ENCODE data around the gene ESRRA. TPM values are rescaled to one million over a fixed set of nuclear protein-coding genes. Genes with fewer than 3 reads are reported as not detected.
"Not testable (repeated sequence)": the region's sequence is repeated elsewhere in the genome, so short reads cannot be mapped to it uniquely, and the experiment has no call there.

Gene ESRRA
- total RNA-seq, 2 experiments from 2014 or later: 32.8 to 35.6 TPM

- peaks cover 5% of the 10 kb centered on the region for H3K27me3 Mint-ChIP-seq
- H3K36me3 Mint-ChIP-seq: peaks cover 8% of the 10 kb centered on the region
- intact Hi-C loops (cut with micrococcal nuclease): loop anchor here (10.0 kb wide), 1 partner anchor 322 kb away; the partner anchor contains the start of gene OTUB1
- peak overlapping the region; percentile 90 for H3K27ac Mint-ChIP-seq
- ChIA-PET CTCF (interaction anchor here (1.5 to 2.9 kb wide), 2 partner anchors 11 to 25 kb away, joined by 4 to 14 read pairs; partner anchors contain the start of genes PRDX5 and TRMT112), POLR2A (interaction anchor here (2.9 kb wide), 1 partner anchor 11 kb away, joined by 15 read pairs; the partner anchor contains the start of genes PRDX5 and TRMT112)
- H3K4me3 Mint-ChIP-seq: peak overlapping the region; percentile 97
- H3K4me1 Mint-ChIP-seq (ENCODE audit: low read depth): peaks cover 23% of the 10 kb centered on the region
- no peak for DNase-seq
- H3K9me3 Mint-ChIP-seq: no peaks in the 10 kb centered on the region
Measured at GRCh38 chr11:64306563-64306875, 1.2 kb downstream of the ESRRA start.

- ChIA-PET POLR2A (interaction anchor here (2.9 kb wide), 1 partner anchor 10 kb away, joined by 15 read pairs; the partner anchor contains the start of genes PRDX5 and TRMT112), CTCF (interaction anchor here (1.5 to 2.9 kb wide), 2 partner anchors 10 to 25 kb away, joined by 4 to 14 read pairs; partner anchors contain the start of genes PRDX5 and TRMT112)
- peaks cover 8% of the 10 kb centered on the region for H3K36me3 Mint-ChIP-seq
- no peak for DNase-seq
- peaks cover under 1% of the 10 kb centered on the region for H3K27me3 Mint-ChIP-seq
- intact Hi-C loops (cut with micrococcal nuclease): loop anchor here (10.0 kb wide), 1 partner anchor 322 kb away; the partner anchor contains the start of gene OTUB1
- H3K9me3 Mint-ChIP-seq: no peaks in the 10 kb centered on the region
- peak overlapping the region; percentile 97 for H3K4me3 Mint-ChIP-seq
- H3K4me1 Mint-ChIP-seq (ENCODE audit: low read depth): peaks cover 23% of the 10 kb centered on the region
- no peak overlapping the region for H3K27ac Mint-ChIP-seq
Measured at GRCh38 chr11:64306876-64307622, 1.7 kb downstream of the ESRRA start.

DNA sequence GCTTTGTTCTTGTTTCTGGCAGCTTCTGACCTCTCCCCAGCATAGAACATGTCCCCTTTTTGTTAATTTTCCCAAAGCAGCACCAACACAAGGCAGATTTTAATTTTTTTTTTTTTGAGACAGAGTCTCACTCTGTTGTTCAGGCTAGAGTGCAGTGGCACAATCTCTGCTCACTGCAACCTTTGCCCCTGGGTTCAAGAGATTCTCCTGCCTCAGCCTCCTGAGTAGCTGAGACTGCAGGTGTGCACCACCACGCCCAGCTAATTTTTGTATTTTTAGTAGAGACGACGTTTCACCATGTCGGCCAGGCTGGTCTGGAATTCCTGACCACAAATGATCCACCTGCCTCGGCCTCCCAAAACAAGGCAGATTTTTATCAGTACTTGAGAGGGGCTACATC lies 2.5 kb downstream of the ESRRA start:
- H3K36me3 Mint-ChIP-seq, H3K9me3 Mint-ChIP-seq, H3K27ac Mint-ChIP-seq, H3K27me3 Mint-ChIP-seq, H3K4me3 Mint-ChIP-seq, DNase-seq: not testable (repeated sequence)
- ChIA-PET CTCF (interaction anchor here (1.5 to 2.9 kb wide), 2 partner anchors 10 to 24 kb away, joined by 4 to 14 read pairs; partner anchors contain the start of genes PRDX5 and TRMT112), POLR2A (interaction anchor here (2.9 kb wide), 1 partner anchor 9 kb away, joined by 15 read pairs; the partner anchor contains the start of genes PRDX5 and TRMT112)
- H3K4me1 Mint-ChIP-seq (ENCODE audit: low read depth): peaks cover 28% of the 10 kb centered on the region
- intact Hi-C loops (cut with micrococcal nuclease): loop anchor here (10.0 kb wide), 1 partner anchor 323 kb away; the partner anchor contains the start of gene OTUB1

- ChIA-PET CTCF (interaction anchor here (0.6 to 2.3 kb wide), 4 partner anchors 8 to 385 kb away, joined by 3 to 9 read pairs (median 4); partner anchors contain the start of gene ESRRA), POLR2A (no interaction called here)
- no peaks in the 10 kb centered on the region for H3K9me3 Mint-ChIP-seq
- peak overlapping the region; percentile 67 for H3K27ac Mint-ChIP-seq
- peaks cover 22% of the 10 kb centered on the region for H3K36me3 Mint-ChIP-seq
- no peak for DNase-seq
- no peaks in the 10 kb centered on the region for H3K27me3 Mint-ChIP-seq
- peaks cover 28% of the 10 kb centered on the region for H3K4me1 Mint-ChIP-seq (ENCODE audit: low read depth)
- H3K4me3 Mint-ChIP-seq: no peak overlapping the region
- intact Hi-C loops (cut with micrococcal nuclease): loop anchor here (10.0 kb wide), 1 partner anchor 462 kb away; the partner anchor contains the start of gene SF1
Measured at GRCh38 chr11:64312947-64313346, 7.6 kb downstream of the ESRRA start.

DNA sequence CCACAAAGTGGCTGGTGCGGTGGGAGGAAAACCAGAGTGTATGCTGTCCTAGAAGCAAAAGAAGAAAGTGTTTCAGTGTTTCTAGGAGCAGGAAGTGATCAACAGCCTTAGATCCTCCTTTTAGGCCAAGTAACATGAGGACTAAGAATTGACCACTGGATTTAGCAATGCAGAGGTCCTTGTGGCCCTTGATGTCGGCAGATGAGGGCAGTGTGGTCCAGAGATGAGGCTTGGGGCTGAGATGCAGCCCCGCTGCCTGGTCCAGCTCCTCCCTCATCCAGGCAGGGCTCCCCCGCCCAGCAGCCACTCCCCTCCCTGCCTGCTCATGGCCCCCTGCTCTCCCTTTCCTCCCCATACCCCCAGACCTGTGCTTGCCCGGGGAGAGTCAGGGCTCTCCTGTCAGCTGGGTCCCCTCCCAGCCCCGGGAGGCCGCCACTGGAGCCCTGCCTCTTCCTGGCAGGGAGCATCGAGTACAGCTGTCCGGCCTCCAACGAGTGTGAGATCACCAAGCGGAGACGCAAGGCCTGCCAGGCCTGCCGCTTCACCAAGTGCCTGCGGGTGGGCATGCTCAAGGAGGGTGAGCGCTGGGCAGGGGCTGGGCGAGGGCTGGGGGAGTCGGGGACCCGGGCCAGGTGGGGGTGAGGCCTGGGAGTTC lies 8.3 kb downstream of the ESRRA start:
- intact Hi-C loops (cut with micrococcal nuclease): loop anchor here (10.0 kb wide), 1 partner anchor 461 kb away; the partner anchor contains the start of gene SF1
- Mint-ChIP-seq H3K4me3 (no peak overlapping the region), H3K36me3 (peaks cover 25% of the 10 kb centered on the region), H3K4me1 (ENCODE audit: low read depth) (peaks cover 28% of the 10 kb centered on the region), H3K27ac (peak overlapping the region; percentile 67), H3K27me3 (no peaks in the 10 kb centered on the region), H3K9me3 (no peaks in the 10 kb centered on the region)
- CTCF ChIA-PET: interaction anchor here (0.6 to 2.3 kb wide), 4 partner anchors 9 to 385 kb away, joined by 3 to 9 read pairs (median 4); partner anchors contain the start of gene ESRRA
- no peak for DNase-seq
- POLR2A ChIA-PET: interaction anchor here (0.5 kb wide), 1 partner anchor 55 kb away, joined by 3 read pairs; no protein-coding TSS in a partner anchor

DNA sequence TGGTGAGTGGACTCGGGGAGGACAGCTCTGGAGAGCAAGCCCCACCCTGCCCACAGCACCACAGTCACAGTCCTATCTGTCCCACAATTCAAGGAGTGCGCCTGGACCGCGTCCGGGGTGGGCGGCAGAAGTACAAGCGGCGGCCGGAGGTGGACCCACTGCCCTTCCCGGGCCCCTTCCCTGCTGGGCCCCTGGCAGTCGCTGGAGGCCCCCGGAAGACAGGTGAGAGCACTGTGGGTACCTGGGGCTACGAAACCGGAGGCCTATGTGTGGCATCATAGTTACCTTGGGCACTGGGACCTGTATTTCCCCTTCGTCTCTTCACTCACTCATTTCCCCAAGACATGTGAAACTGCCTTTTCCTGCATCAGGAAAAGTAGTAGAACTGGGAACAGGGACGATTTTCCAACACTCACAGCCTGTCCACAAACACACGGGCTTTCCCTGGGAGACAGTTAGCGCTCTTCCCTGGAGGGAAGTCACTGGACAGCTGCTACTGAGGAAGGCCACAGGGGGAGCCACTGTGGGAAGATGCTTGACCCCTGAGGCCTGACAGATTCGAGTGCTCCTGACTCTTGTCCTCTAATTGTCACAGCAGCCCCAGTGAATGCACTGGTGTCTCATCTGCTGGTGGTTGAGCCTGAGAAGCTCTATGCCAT lies 9.0 kb downstream of the ESRRA start:
- Mint-ChIP-seq H3K36me3 (peaks cover 25% of the 10 kb centered on the region), H3K4me3 (no peak overlapping the region), H3K4me1 (ENCODE audit: low read depth) (peaks cover 34% of the 10 kb centered on the region), H3K27ac (peak overlapping the region; percentile 61), H3K9me3 (no peaks in the 10 kb centered on the region), H3K27me3 (no peaks in the 10 kb centered on the region)
- CTCF ChIA-PET: interaction anchor here (0.9 to 2.3 kb wide), 3 partner anchors 9 to 19 kb away, joined by 3 to 9 read pairs (median 4); partner anchors contain the start of gene ESRRA
- POLR2A ChIA-PET: interaction anchor here (0.5 kb wide), 1 partner anchor 56 kb away, joined by 3 read pairs; no protein-coding TSS in a partner anchor
- intact Hi-C loops (cut with micrococcal nuclease): loop anchor here (10.0 kb wide), 1 partner anchor 461 kb away; the partner anchor contains the start of gene SF1
- DNase-seq: no peak

DNA sequence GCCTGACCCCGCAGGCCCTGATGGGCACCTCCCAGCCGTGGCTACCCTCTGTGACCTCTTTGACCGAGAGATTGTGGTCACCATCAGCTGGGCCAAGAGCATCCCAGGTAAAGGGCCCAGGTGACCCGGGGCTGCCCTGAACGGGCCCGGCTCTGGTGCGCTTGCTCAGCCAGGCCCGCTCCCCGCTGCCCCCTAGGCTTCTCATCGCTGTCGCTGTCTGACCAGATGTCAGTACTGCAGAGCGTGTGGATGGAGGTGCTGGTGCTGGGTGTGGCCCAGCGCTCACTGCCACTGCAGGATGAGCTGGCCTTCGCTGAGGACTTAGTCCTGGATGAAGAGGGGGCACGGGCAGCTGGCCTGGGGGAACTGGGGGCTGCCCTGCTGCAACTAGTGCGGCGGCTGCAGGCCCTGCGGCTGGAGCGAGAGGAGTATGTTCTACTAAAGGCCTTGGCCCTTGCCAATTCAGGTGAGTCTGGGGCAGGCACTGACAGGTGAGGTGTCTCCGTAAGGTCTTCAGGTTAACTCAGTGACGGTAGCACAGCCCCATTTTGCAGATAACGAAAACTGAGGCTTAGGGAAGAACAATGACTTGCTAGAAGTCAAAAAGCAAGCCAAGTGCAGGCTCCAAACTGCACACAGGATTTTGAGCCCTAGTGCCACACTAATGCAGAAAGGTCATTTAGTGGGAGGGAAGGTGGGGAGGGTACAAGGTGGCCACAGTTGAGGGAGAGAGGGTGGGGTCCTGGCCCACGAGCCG lies 9.7 kb downstream of the ESRRA start:
- intact Hi-C loops (cut with micrococcal nuclease): loop anchor here (10.0 kb wide), 1 partner anchor 460 kb away; the partner anchor contains the start of gene SF1
- ChIA-PET CTCF (interaction anchor here (3.0 kb wide), 1 partner anchor 14 kb away, joined by 12 read pairs; the partner anchor contains the start of gene CATSPERZ), POLR2A (no interaction called here)
- no peak for DNase-seq
- Mint-ChIP-seq H3K27ac (peak overlapping the region; percentile 45), H3K36me3 (peaks cover 25% of the 10 kb centered on the region), H3K9me3 (no peaks in the 10 kb centered on the region), H3K4me1 (ENCODE audit: low read depth) (peaks cover 38% of the 10 kb centered on the region), H3K27me3 (no peaks in the 10 kb centered on the region), H3K4me3 (no peak overlapping the region)

GRCh38 chr11:64315667-64316526 lies 10.6 kb downstream of the ESRRA start:
- Mint-ChIP-seq H3K4me3 (peak overlapping the region; percentile 92), H3K27ac (peak overlapping the region; percentile 99), H3K4me1 (ENCODE audit: low read depth) (peaks cover 38% of the 10 kb centered on the region), H3K36me3 (peaks cover 26% of the 10 kb centered on the region)
- ChIA-PET CTCF (interaction anchor here (1.1 to 5.3 kb wide), 6 partner anchors 11 to 109 kb away, joined by 6 to 97 read pairs (median 12); partner anchors contain the start of genes CATSPERZ, CCDC88B, ESRRA and FERMT3), POLR2A (interaction anchor here (0.6 to 2.8 kb wide), 8 partner anchors 9 to 549 kb away, joined by 3 to 24 read pairs (median 12); partner anchors contain the start of genes ESRRA and FERMT3)
- intact Hi-C loops (cut with micrococcal nuclease): loop anchor here (10.0 kb wide), 1 partner anchor 459 kb away; the partner anchor contains the start of gene SF1
- H3K27me3 Mint-ChIP-seq, DNase-seq, H3K9me3 Mint-ChIP-seq: not testable (repeated sequence)

- H3K27ac Mint-ChIP-seq: peak overlapping the region; percentile 99
- ChIA-PET POLR2A (interaction anchor here (0.6 to 2.8 kb wide), 17 partner anchors 10 to 548 kb away, joined by 3 to 24 read pairs (median 5); partner anchors contain the start of genes BAD, ESRRA, FERMT3 and FKBP2), CTCF (interaction anchor here (0.6 to 5.3 kb wide), 17 partner anchors 9 to 563 kb away, joined by 3 to 97 read pairs (median 8); partner anchors contain the start of genes CATSPERZ, CCDC88B, ESRRA and FERMT3)
- no peaks in the 10 kb centered on the region for H3K27me3 Mint-ChIP-seq
- intact Hi-C loops (cut with micrococcal nuclease): loop anchor here (1.0 to 10.0 kb wide), 6 partner anchors 11 to 458 kb away; partner anchors contain the start of genes CCDC88B, ESRRA, FKBP2 and SF1
- peaks cover 33% of the 10 kb centered on the region for H3K36me3 Mint-ChIP-seq
- H3K4me1 Mint-ChIP-seq (ENCODE audit: low read depth): peaks cover 36% of the 10 kb centered on the region
- peak overlapping the region; percentile 92 for H3K4me3 Mint-ChIP-seq
- DNase-seq: peak; percentile 62
- no peaks in the 10 kb centered on the region for H3K9me3 Mint-ChIP-seq
Measured at GRCh38 chr11:64316672-64317324, 11.5 kb downstream of the ESRRA start.

All from activated CD4-positive, alpha-beta memory T cell treated with anti-CD3 and anti-CD28 coated beads for 36 hours (primary cell).